ENCODE data around the gene ZFR. TPM values are rescaled to one million over a fixed set of nuclear protein-coding genes. Genes with fewer than 3 reads are reported as not detected.

ZFR gene
- total RNA-seq, 1 experiment from 2014 or later = 62.4 TPM

DNA sequence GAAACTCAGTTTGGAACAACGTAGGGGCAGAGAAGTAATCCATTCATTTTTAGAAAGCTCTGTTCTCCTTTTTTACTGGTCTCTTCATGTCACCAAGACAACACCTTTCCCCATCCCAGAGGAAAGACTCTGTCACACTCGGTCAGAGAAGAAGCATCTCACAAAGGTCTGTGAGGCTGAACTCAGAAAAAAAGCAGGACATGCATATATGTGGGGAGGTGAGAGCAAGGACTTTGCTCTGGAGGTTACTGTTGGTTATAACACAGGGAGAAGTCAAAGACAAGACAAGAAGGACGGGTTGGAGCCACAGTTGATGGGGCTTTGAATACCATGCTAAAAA, 112.6 kb downstream of the ZFR start:
- no peak overlapping the region for H2BK20ac ChIP-seq (ENCODE audit: low read depth, low read length, poor library complexity, severe bottlenecking)
- no peak overlapping the region for H3K14ac ChIP-seq (ENCODE audit: insufficient read depth, low read length)
- Mint-ChIP-seq H3K4me3 (no peak overlapping the region), H3K9me3 (peaks cover 19 to 27% of the 10 kb centered on the region in 2 experiments), H3K27ac (no peak overlapping the region), H3K36me3 (ENCODE audit: insufficient read depth in 1 of 3, low read depth in 3 of 3) (peaks cover 0 to 4% (median 0%) of the 10 kb centered on the region in 3 experiments; a peak in 2 of 7 replicates), H3K4me1 (peaks cover 0 to 4% of the 10 kb centered on the region in 2 experiments; a peak in 1 of 4 replicates), H3K27me3 (ENCODE audit: low read depth) (peaks cover 1% of the 10 kb centered on the region; the same call in 1 of the 2 replicates)
- no peak overlapping the region for H3K27ac ChIP-seq (ENCODE audit: insufficient read length, low read depth, low read length)
- H2BK5ac ChIP-seq (ENCODE audit: insufficient read length, low read length) = no peak overlapping the region
- H3K79me1 ChIP-seq (ENCODE audit: insufficient read depth, low read depth, low read length, poor library complexity, severe bottlenecking) = no peaks in the 10 kb centered on the region
- WGBS (ENCODE audit: extremely low coverage, insufficient read length, low lambda C conversion rate) = no CpG with 5 or more reads among the region's 3 CpGs
- H3K9me3 ChIP-seq (ENCODE audit: control insufficient read depth, low read depth, low read length) = no peaks in the 10 kb centered on the region
- no peak overlapping the region for H3K4me2 ChIP-seq (ENCODE audit: insufficient read depth, insufficient read length, low read length)
- no peak overlapping the region for H3K4ac ChIP-seq (ENCODE audit: low read depth, low read length)
- H2BK12ac ChIP-seq (ENCODE audit: insufficient read length, low read depth, low read length) = no peak overlapping the region
- no peaks in the 10 kb centered on the region for H3K79me2 ChIP-seq (ENCODE audit: insufficient read depth, low read length)
- H3K18ac ChIP-seq (ENCODE audit: insufficient read length, low read depth, low read length) = no peak overlapping the region
- H4K20me1 ChIP-seq (ENCODE audit: control insufficient read depth, insufficient read depth, insufficient read length) = no peaks in the 10 kb centered on the region
- no peak overlapping the region for H3K23ac ChIP-seq (ENCODE audit: insufficient read length, low read depth, low read length)
- no peak overlapping the region for H2BK120ac ChIP-seq (ENCODE audit: low read depth, low read length, poor library complexity, severe bottlenecking)
- TF ChIP-seq, protein P1, sequence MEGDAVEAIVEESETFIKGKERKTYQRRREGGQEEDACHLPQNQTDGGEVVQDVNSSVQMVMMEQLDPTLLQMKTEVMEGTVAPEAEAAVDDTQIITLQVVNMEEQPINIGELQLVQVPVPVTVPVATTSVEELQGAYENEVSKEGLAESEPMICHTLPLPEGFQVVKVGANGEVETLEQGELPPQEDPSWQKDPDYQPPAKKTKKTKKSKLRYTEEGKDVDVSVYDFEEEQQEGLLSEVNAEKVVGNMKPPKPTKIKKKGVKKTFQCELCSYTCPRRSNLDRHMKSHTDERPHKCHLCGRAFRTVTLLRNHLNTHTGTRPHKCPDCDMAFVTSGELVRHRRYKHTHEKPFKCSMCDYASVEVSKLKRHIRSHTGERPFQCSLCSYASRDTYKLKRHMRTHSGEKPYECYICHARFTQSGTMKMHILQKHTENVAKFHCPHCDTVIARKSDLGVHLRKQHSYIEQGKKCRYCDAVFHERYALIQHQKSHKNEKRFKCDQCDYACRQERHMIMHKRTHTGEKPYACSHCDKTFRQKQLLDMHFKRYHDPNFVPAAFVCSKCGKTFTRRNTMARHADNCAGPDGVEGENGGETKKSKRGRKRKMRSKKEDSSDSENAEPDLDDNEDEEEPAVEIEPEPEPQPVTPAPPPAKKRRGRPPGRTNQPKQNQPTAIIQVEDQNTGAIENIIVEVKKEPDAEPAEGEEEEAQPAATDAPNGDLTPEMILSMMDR (conservative IDR thresholded peaks at IDR 0.05) = no peak
- H3T11ph ChIP-seq (ENCODE audit: low read length) = no peak overlapping the region
- H3K4me1 ChIP-seq (ENCODE audit: insufficient read depth, low read length) = no peaks in the 10 kb centered on the region
- H3K23me2 ChIP-seq (ENCODE audit: insufficient read length, low read depth, low read length, poor library complexity, severe bottlenecking) = no peaks in the 10 kb centered on the region
- no peak overlapping the region for H4K8ac ChIP-seq (replicated peaks; ENCODE audit: insufficient read length, low read depth, low read length)
- no peak overlapping the region for H2AFZ ChIP-seq (ENCODE audit: low read length)
- no peak overlapping the region for H2BK15ac ChIP-seq (ENCODE audit: low read depth, low read length)
- no peak overlapping the region for H4K5ac ChIP-seq (ENCODE audit: insufficient read length, low read depth, low read length)
- H3K56ac ChIP-seq (ENCODE audit: insufficient read length, low read depth, low read length) = no peak overlapping the region
- H2AK5ac ChIP-seq (ENCODE audit: insufficient read length, low read length) = no peak overlapping the region
- H3K27me3 ChIP-seq (ENCODE audit: insufficient read depth, low read length) = no peaks in the 10 kb centered on the region
- H3K9ac ChIP-seq (ENCODE audit: extremely low read depth, insufficient read length, low read length) = no peak overlapping the region
- DNase-seq = no peak
- H4K91ac ChIP-seq (ENCODE audit: insufficient read length, low read depth, low read length) = no peak overlapping the region
